GM21515 (cell line): ENCODE data around the gene GATA3.

Source experiments
- ATAC-seq: cut with Tn5 transposase; IDR thresholded peaks from one replicate; pipeline ENCODE4 v1.9.1; 2021; ENCODE audit not compliant: unreplicated experiment

GATA3 gene

DNA sequence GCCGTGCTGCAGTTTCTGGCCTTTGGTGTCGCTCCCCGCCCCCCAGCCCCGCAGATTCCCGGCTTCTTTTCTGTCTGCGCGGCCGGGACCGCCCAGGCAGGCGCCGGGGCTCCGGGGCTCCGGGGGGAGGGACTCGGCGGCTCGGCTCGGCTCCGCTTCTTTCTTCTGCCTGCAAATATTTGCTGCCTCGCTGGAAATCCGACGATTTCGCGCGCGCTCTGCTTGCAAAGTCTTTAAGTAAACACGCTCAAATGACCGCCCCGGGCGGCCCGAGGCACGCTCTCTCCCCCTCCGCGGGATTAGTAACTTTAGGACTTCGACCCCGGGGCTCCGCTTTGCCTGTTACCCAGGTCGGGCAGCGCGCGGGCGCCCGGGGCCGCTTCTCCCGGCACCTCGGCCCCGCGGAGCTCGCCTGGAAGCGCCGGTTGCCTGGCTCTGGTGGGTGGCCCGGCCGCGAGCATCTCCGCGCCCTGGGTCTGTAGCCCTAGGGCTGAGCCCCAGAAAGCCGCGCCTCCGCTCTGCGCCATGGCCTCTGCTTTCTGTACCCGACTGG is 3.9 kb upstream of the GATA3 start:
- ATAC-seq, result no peak

DNA sequence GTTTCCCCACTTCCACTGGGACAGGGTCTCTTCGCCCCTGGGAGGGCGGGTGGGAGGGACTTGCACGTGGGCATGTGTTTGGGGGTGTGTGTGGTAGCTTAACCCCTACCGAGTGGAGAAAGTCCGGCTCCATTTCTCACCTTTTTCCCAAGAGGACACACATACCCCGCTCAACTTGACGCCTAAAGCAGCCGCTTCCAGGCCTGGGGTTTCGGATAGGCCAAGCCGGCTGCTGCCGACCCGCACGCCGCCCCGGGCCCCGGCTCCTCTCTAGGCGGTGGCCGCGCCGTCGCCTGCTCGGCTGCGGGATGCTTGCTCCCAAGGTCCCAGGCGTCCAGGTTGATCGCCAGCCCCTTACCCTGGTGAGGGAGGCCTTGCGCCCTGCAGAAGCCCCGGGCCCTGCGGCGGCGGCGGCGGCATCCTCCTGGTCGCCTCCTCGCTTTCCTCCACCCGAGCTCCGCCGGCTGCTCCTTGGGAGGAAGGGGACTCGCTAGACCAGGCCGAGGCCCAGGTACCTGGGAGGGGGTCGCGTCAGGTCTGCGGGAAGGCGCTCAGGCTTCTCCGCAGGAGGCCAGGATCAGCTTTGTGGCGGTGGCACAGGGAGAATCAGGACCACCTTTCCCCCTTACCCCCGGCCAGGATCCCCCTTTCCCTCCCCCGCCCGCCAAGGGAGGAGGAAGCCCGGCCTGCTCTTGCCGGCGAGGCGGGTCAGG is 3.2 kb upstream of the GATA3 start:
- ATAC-seq, result no peak

- ATAC-seq, result no peak
Observed at GRCh38 chr10:8051851-8052257, 2.6 kb upstream of the GATA3 start.

DNA sequence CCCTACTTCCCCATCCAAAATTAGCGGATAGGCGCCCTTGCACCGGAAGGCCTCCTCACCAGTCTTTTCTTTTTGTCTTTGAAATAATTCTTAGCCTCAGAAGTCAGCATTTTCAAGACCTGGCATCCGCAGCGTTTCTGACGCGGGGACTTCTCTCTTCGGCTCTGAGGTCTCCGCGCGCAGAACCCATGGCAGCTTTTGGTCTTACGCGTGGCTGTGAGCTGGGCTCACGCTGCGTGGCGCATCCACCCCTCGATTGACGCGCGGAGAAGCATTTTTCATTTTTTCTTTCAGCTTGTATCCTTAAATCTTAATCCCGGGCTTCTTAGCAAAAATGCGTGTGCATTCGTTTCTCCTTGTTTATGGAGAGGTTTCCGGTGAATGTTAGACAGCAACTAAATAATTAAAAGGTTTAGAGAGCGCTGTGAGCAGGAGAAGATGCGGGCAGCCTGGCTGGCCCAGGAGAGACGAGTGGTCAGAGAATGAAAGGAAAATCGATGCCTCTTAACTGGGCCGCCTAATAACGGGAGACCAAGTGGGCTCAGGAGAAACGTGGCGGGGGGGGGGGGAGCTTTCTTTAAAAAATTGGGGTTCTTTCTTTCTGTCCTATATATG is 2.0 kb upstream of the GATA3 start:
- no peak for ATAC-seq

GRCh38 chr10:8052956-8053445 is 1.5 kb upstream of the GATA3 start:
- no peak for ATAC-seq

GRCh38 chr10:8053446-8054243 is 843 bp upstream of the GATA3 start:
- ATAC-seq, result peak; percentile 68

DNA sequence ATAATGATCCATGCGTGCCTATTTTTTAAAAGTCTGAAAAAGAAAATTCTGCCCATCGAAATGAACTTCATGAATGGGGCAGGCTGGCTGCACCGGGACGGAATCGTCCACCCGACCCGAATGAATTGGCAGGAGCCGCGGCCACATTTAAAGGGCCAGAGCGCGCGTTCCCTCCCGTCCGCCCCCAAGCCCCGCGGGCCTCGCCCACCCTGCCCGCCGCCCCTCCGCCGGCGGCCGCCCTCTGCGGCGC is 319 bp upstream of the GATA3 start:
- ATAC-seq, result peak; percentile 17

GRCh38 chr10:8055420-8056349 is 1.2 kb downstream of the GATA3 start:
- ATAC-seq, result no peak

DNA sequence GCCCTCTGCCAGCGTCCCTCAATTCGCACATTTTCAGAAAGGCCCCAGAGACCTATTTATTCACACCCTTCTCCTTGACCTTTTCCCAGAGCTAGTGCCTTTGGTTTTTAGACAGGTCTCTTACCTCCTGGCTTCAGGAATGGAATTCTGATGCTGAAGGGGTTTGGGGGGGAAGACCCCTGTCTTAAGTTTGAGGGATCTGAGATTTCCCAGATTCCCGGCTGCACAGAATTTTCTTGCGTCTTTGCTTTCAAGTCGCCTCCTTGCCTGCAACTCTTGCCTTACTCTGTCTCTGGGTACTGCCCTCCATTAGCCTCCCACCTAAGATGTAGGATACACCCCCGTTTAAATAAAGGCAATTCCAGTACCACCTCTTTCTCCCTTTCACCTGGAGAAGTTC is 1.9 kb downstream of the GATA3 start:
- ATAC-seq, result no peak

- ATAC-seq, result peak; percentile 25
Observed at GRCh38 chr10:8056871-8057331, 2.4 kb downstream of the GATA3 start.

DNA sequence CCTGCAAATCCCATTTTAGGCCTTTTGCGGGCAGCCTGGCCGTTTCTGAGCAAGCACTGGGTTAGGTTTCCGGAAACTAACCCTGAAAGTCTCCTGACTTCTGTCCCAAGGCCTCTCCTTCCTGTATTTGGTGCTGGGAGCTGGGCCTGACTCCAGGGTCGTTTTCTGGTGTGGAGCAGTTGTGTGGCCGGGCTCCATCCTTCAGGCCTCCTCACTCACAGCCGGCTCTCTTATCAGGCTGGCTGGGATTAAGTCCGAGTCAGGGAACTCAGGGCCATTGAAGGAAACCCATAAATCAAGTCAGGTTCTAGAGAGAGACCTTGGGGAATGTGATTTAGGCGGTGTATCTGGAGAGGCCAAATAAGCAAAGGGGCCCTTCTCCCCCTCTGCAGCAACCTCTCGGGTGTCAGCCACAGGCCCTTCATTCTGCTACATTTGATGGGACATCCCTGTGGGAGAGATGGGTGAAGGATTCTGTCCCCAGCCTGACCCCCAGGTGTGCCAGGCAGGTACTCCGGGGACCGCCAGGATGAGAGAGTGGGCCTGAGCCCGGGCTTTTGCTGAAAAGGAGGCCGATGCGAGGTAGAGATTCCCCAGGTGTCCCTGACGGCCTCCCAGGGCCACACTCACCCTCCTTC is 3.3 kb downstream of the GATA3 start:
- no peak for ATAC-seq

- ATAC-seq, result no peak
Observed at GRCh38 chr10:8058274-8059111, 4.0 kb downstream of the GATA3 start.

DNA sequence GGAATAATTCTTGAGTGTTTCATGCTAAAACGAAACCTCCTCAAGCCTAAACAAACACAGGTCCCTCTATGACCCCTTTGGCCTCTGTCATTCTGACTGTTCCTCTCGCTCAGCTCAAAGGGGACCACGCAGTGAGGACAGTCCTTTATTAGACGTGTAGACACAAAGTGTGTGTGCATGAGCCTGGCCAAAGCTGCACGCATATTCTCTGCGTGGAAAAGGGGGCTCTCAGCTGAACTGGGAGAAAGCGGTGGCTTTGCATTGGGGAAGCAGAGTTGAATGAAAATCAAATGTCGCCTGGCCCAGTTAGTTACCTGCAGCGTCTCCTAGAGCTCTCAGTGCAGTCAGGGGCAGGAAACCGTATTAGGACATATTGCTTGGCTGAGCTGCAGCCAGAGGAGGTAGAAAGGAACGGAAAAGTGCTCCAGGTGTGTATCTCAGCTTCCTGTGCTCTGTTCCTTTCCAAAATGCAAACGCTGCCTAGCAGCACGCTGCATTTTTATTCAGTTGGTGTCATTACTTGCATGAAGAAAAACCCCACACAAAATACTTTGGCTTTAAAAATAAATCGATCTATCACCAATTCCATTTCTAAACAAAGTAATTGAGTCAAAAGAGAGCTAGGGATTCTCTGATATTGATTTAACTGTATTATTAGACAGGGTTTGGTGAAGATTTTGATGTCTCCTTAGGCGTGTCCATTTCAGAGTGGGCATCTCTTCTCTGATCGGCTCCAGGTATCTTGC is 4.9 kb downstream of the GATA3 start:
- ATAC-seq, result no peak

GRCh38 chr10:8060010-8060703 is 5.7 kb downstream of the GATA3 start:
- ATAC-seq, result peak; percentile 57

DNA sequence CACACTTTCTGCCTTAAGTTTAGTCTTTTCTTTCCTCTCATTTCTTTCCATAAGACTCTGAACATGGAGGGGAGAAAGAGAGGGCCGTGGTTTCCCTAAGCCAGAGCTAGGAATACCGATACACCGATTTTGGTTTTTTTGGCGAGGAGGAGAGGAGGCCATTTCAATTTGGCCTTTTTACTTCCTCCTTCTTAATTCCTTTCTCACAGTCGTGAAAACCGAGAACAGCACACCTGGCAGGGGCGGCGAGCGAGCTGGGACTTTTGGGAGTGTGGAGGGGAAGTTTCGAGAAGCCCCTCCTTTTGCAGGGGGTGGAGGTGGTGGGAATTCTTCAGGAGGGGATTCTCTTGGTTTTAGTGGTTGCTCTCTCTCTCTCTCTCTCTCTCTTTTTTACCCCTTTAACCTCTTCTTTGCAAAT is 6.2 kb downstream of the GATA3 start:
- ATAC-seq, result no peak

DNA sequence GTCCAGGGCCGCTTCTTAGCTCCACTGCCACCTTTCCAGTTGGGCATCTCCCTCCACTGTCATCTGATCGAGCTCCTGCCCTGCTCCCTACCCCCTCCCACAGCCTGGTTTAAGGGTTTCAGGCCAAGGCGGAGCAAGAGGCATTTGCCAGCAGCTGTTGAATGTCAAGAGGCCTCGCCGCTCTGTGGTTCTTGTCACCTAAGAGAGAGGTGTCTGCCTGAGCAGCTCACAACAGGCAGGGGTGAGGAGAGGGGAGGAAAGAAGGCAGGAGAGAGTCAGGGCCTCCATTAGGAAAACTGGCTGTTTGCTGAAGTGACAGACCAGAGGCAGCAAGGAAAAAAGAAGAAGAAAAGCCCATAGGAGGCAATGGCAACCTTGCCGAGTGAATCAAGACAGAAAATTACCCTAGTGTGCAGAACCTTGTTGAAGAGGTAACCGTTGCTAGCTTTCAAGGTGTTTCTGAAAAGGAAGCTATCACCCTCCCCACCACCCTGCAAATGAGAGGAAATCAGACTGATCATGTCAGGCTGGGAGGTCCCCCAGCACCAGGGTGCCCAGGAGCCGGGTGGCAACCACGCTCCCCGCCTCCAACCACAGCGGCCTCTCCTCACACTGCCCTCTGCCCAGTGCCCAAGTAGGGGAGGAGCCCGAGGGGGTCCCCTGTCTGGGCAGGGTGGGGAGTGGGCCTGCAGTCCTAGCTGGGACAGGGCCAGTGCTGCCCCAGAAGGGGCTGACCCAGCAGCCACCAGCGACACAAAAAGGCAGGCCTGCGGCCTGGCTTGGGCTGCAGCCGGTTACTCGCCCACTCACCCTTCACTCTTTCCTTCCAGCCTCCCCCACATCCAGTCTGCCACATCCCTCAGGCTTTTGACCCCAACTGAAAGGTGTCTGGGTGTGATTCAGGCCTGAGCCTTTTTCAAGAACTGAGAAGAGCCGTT is 7.1 kb downstream of the GATA3 start:
- no peak for ATAC-seq
